ENCODE measurements around the gene SAMD11.

The SAMD11 gene

GRCh38 chr1:917076-917459 is 6.7 kb upstream of the SAMD11 start:
- DNase-seq (ENCODE audit: low spot score), result no peak
- FAIRE-seq, result no peak

GRCh38 chr1:917466-918091 is 6.1 kb upstream of the SAMD11 start:
- DNase-seq (ENCODE audit: low spot score) (no peak), FAIRE-seq (no peak)

- DNase-seq (ENCODE audit: low spot score), result no peak
- no peak for FAIRE-seq
Observed at GRCh38 chr1:918353-918752, 5.4 kb upstream of the SAMD11 start.

- FAIRE-seq (no peak), DNase-seq (ENCODE audit: low spot score) (no peak)
Observed at GRCh38 chr1:918843-919242, 4.9 kb upstream of the SAMD11 start.

- FAIRE-seq (no peak), DNase-seq (ENCODE audit: low spot score) (no peak)
Observed at GRCh38 chr1:919271-919872, 4.4 kb upstream of the SAMD11 start.

- FAIRE-seq (no peak), DNase-seq (ENCODE audit: low spot score) (no peak)
Observed at GRCh38 chr1:920010-920409, 3.7 kb upstream of the SAMD11 start.

GRCh38 chr1:920521-920920 is 3.2 kb upstream of the SAMD11 start:
- FAIRE-seq (no peak), DNase-seq (ENCODE audit: low spot score) (no peak)

GRCh38 chr1:921011-921837 is 2.5 kb upstream of the SAMD11 start:
- DNase-seq (ENCODE audit: low spot score) (peak; percentile 82), FAIRE-seq (peak; percentile 50)

- FAIRE-seq, result no peak
- DNase-seq (ENCODE audit: low spot score), result no peak
Observed at GRCh38 chr1:923991-924655, 400 bp downstream of the SAMD11 start.

- FAIRE-seq, result no peak
- DNase-seq (ENCODE audit: low spot score), result peak; percentile 31
Observed at GRCh38 chr1:924656-925560, 1.2 kb downstream of the SAMD11 start.

GRCh38 chr1:925561-926421 is 2.1 kb downstream of the SAMD11 start:
- DNase-seq (ENCODE audit: low spot score), result peak; percentile 73
- FAIRE-seq, result no peak

GRCh38 chr1:927234-927633 is 3.5 kb downstream of the SAMD11 start:
- FAIRE-seq (no peak), DNase-seq (ENCODE audit: low spot score) (no peak)

GRCh38 chr1:927748-928147 is 4.0 kb downstream of the SAMD11 start:
- DNase-seq (ENCODE audit: low spot score) (no peak), FAIRE-seq (no peak)

- DNase-seq (ENCODE audit: low spot score) (no peak), FAIRE-seq (no peak)
Observed at GRCh38 chr1:928825-929661, 5.3 kb downstream of the SAMD11 start.

- FAIRE-seq, result no peak
Observed at GRCh38 chr1:929712-930632, 6.2 kb downstream of the SAMD11 start.

GRCh38 chr1:930633-931138 is 7.0 kb downstream of the SAMD11 start:
- no peak for FAIRE-seq
- no peak for DNase-seq (ENCODE audit: low spot score)

More at GRCh38 chr1:929712-930632, 6.2 kb downstream of the SAMD11 start:
- DNase-seq (ENCODE audit: low spot score), result no peak

- DNase-seq (ENCODE audit: low spot score) (no peak), FAIRE-seq (no peak)
Observed at GRCh38 chr1:931380-932172, 7.9 kb downstream of the SAMD11 start.
